ENCODE data around the gene ATP6V0B. TPM values are rescaled to one million over a fixed set of nuclear protein-coding genes. Genes with fewer than 3 reads are reported as not detected.

Gene ATP6V0B
- total and polyA plus RNA-seq, 2 of the 8 experiments (the other 6 are each of a cell fraction or from before 2014, with no cell fraction given): 105 to 308 TPM

GRCh38 chr1:43961692-43962091 is 13.1 kb upstream of the ATP6V0B start:
- no peaks in the 10 kb centered on the region for H3K79me2 ChIP-seq (ENCODE audit: control insufficient read depth in 1 of 2, insufficient read depth in 2 of 2, low read length in 2 of 2)
- H3K79me1 ChIP-seq (ENCODE audit: low read depth, low read length): no peaks in the 10 kb centered on the region
- H3K4me2 ChIP-seq (ENCODE audit: insufficient read depth in 1 of 2, low read depth in 2 of 2, low read length in 2 of 2): no peak overlapping the region
- H3K56ac ChIP-seq (replicated peaks; ENCODE audit: insufficient read length, low read depth, low read length): no peak overlapping the region
- no peak overlapping the region for H4K91ac ChIP-seq (replicated peaks; ENCODE audit: insufficient read length, low read length)
- DNase-seq (ENCODE audit: low read depth in 1 of 2, low spot score in 2 of 2) (no peak), FAIRE-seq (no peak)
- 87% methylated on average over 3 of the region's 3 CpGs; no CpG with 5 or more reads in 1 of the 2 experiments for WGBS, 2 experiments (ENCODE audit: extremely low coverage in 1 of 2, insufficient coverage in 1 of 2, insufficient read length in 1 of 2, insufficient replicate concordance in 2 of 2, low coverage in 1 of 2, low lambda C conversion rate in 2 of 2, missing lambda C conversion rate in 1 of 2)
- TF ChIP-seq SIRT6 (IDR thresholded peaks at IDR 0.05; ENCODE audit: low read length): no peak
- TF ChIP-seq EGR1 (IDR thresholded peaks at IDR 0.05; ENCODE audit: borderline replicate concordance, low read depth, low read length): no peak
- TF ChIP-seq RFX5 (IDR thresholded peaks at IDR 0.05; ENCODE audit: borderline replicate concordance, low read depth, low read length): no peak
- no peak for TF ChIP-seq RBBP5 (IDR thresholded peaks at IDR 0.05; ENCODE audit: borderline replicate concordance, low read depth, low read length)
- TF ChIP-seq SIX5 (IDR thresholded peaks at IDR 0.05; ENCODE audit: low read depth, low read length): no peak
- TF ChIP-seq HDAC6 (IDR thresholded peaks at IDR 0.05; ENCODE audit: low read depth, low read length): no peak
- no peak for TF ChIP-seq JUN (IDR thresholded peaks at IDR 0.05; ENCODE audit: low read depth, low read length)
- no peak for TF ChIP-seq KDM5A (IDR thresholded peaks at IDR 0.05; ENCODE audit: low read length)
- TF ChIP-seq TAF1 (IDR thresholded peaks at IDR 0.05; ENCODE audit: low read depth, low read length): no peak
- TF ChIP-seq TCF12 (IDR thresholded peaks at IDR 0.05; ENCODE audit: low read depth, low read length): no peak
- no peak for TF ChIP-seq GABPA (IDR thresholded peaks at IDR 0.05; ENCODE audit: borderline replicate concordance, insufficient read depth, low read length)
- TF ChIP-seq KDM4A (IDR thresholded peaks at IDR 0.05; ENCODE audit: low read depth, low read length, severe bottlenecking): no peak
- no peak overlapping the region for H3K9ac ChIP-seq (replicated peaks in 1 of 4; ENCODE audit: extremely low read depth in 1 of 4, low read depth in 3 of 4, low read length in 3 of 4)
- no peak overlapping the region for H2BK20ac ChIP-seq (ENCODE audit: low read length)
- no peak overlapping the region for H3K27ac ChIP-seq (ENCODE audit: low read depth, low read length)
- peaks cover 5% of the 10 kb centered on the region; the same call in 1 of the 2 replicates for H3K23me2 ChIP-seq (ENCODE audit: low read depth, low read length)
- no peak overlapping the region for H3K4ac ChIP-seq (replicated peaks; ENCODE audit: insufficient read length, low read depth, low read length)
- peaks cover 0 to 1% of the 10 kb centered on the region in 2 experiments for H4K20me1 ChIP-seq (replicated peaks in 1 of 2; ENCODE audit: control insufficient read depth in 1 of 2, insufficient read depth in 2 of 2, low read length in 2 of 2)
- no peak overlapping the region for H2BK120ac ChIP-seq (replicated peaks; ENCODE audit: low read depth, low read length)
- no peak overlapping the region for H4K5ac ChIP-seq (ENCODE audit: insufficient read length, low read depth, low read length)
- no peak overlapping the region for H3K23ac ChIP-seq (ENCODE audit: insufficient read length)
- no peak overlapping the region for H2BK15ac ChIP-seq (ENCODE audit: low read length)
- H2BK5ac ChIP-seq (ENCODE audit: low read depth, low read length): peak overlapping the region; percentile 9; the same call in 1 of the 2 replicates
- H3K9me3 ChIP-seq (ENCODE audit: insufficient read depth in 2 of 2, low read depth in 1 of 2, low read length in 1 of 2): no peaks in the 10 kb centered on the region
- no peak overlapping the region for H3K14ac ChIP-seq (ENCODE audit: insufficient read length)
- H3K27me3 ChIP-seq (replicated peaks in 1 of 4; ENCODE audit: control insufficient read depth in 3 of 4, extremely low read depth in 1 of 4, insufficient read depth in 3 of 4, low read length in 3 of 4): no peaks in the 10 kb centered on the region
- no peak overlapping the region for H4K8ac ChIP-seq (ENCODE audit: extremely low read depth, insufficient read depth, low read length)
- H2BK12ac ChIP-seq (ENCODE audit: low read depth, low read length): no peak overlapping the region
- ChIA-PET POLR2A (ENCODE audit: partially characterized antibody) (interaction anchor here (1.8 kb wide), 1 partner anchor 9 kb away, joined by 5 read pairs; no protein-coding TSS in a partner anchor), CTCF (ENCODE audit: partially characterized antibody) (interaction anchor here (0.6 to 2.0 kb wide), 4 partner anchors 9 to 74 kb away, joined by 3 to 6 read pairs (median 5); no protein-coding TSS in a partner anchor)
- no peak overlapping the region for H2AK5ac ChIP-seq (ENCODE audit: low read depth, low read length)
- no peaks in the 10 kb centered on the region for H3K4me1 ChIP-seq (replicated peaks in 1 of 4; ENCODE audit: control insufficient read depth in 3 of 4, insufficient read depth in 4 of 4, low read length in 3 of 4)
- H3K36me3 ChIP-seq (ENCODE audit: control insufficient read depth in 2 of 4, insufficient read depth in 4 of 4, low read length in 3 of 4): peaks cover 3 to 11% (median 8%) of the 10 kb centered on the region in 4 experiments; a peak in 4 of 8 replicates
- no peak overlapping the region for H3K4me3 ChIP-seq (ENCODE audit: extremely low read depth in 1 of 4, insufficient read depth in 2 of 4, low read depth in 3 of 4, low read length in 4 of 4)
- no peak overlapping the region for H3K18ac ChIP-seq (ENCODE audit: extremely low read depth, low read length)
- H2AFZ ChIP-seq (ENCODE audit: low read length): no peak overlapping the region
